HG02973 (cell line): Measurements from ENCODE around the gene ADAM19.
"Not testable (repeated sequence)": the region's sequence is repeated elsewhere in the genome, so short reads cannot be mapped to it uniquely, and the experiment has no call there.

Source experiments
- ATAC-seq: cut with Tn5 transposase; IDR thresholded peaks from one replicate; pipeline ENCODE4 v1.9.1; 2021; ENCODE audit warnings: moderate library complexity; ENCODE audit not compliant: unreplicated experiment

ADAM19 gene

GRCh38 chr5:157487358-157487757, 88.2 kb downstream of the ADAM19 start:
- peak; percentile 45 for ATAC-seq

GRCh38 chr5:157486861-157487260, 88.7 kb downstream of the ADAM19 start:
- ATAC-seq = peak; percentile 44

GRCh38 chr5:157486221-157486681, 89.3 kb downstream of the ADAM19 start:
- peak; percentile 37 for ATAC-seq

DNA sequence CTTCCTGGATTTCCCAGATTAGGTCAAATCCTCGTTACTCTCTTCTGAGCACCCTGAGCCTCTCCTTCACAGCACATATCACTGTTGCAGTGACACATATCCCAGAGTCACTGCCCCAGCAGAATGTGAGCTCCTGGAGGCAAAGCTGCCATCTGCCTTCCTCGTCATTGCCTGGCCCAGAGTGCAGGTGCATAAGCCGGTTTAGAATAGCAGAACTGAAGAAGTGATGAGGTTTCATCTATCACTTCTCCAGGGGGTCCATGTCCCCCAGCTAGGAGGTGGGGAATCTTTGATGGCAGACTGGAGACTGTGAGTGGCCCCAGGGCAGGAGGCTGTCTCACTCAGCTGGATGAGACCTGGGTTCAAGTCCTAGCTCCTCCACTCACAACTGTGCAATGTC, 89.8 kb downstream of the ADAM19 start:
- ATAC-seq = no peak

DNA sequence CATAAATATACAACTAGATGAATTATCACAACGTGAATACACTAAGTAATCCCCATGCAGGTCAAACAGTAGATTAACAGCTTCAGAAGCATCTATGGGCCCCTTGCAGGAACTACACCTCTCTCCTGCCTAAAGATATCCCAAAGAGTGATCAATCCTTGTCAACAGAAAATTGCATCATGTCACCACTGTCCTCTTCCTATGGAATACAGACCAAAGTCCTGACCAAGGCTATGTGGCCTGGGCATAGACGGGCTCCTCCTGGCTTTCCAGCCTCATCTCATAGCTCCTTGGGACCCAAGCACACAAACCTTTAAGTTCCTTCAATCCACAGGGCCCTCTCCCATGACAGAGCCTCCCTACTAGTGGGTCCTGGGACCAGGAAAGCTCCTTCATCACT, 90.2 kb downstream of the ADAM19 start:
- no peak for ATAC-seq

- no peak for ATAC-seq
Observed at GRCh38 chr5:157484768-157485167, 90.8 kb downstream of the ADAM19 start.

DNA sequence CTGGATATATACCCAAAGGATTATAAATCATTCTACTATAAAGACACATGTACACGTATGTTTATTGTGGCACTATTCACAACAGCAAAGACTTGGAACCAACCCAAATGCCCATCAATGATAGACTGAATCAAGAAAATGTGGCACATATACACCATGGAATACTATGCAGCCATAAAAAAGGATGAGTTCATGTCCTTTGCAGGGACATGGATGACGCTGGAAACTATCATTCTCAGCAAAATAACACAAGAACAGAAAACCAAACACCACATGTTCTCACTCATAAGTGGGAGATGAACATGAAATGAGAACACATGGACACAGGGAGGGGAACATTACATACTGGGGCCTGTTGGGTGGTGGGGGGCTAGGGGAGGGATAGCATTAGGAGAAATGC, 92.9 kb downstream of the ADAM19 start:
- not testable (repeated sequence) for ATAC-seq

DNA sequence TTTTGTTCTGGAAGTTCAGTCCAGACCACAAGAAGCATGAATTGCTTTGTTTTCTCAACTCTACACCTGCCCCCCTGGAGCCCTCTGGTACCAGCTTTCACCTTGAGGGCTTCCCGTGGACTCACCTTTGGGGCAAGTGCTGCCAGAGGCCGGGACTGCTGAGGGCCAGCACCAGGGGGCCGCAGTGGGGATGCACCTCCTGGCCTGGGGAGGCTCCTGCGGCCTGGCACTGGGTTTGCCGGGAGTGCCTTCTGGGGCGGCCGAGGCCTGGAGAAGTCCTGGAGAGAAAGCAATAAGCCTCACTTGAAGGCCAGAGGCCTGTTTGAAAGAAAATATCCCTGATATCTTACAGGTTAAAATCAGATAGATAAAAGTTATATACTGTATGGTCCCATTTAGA, 93.9 kb downstream of the ADAM19 start:
- ATAC-seq = no peak

DNA sequence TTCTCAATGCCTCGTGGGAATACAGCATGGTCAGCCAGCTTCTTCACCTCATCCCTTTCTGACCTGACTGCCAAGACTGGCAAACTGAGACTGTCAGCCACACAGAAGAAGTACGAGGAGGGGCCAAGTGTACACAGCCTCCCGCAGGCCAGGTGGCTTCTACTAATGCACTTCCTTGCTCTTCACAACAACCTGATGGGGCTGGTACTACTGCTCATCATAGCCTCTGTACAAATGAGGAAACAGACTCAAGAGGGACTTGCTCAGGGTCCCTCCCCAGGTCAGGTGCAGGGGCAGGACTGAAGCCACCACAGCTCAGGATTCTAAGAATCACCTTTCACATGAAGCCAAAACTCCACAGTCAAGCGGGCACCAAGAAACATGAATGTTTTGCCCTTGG, 94.3 kb downstream of the ADAM19 start:
- ATAC-seq = no peak

DNA sequence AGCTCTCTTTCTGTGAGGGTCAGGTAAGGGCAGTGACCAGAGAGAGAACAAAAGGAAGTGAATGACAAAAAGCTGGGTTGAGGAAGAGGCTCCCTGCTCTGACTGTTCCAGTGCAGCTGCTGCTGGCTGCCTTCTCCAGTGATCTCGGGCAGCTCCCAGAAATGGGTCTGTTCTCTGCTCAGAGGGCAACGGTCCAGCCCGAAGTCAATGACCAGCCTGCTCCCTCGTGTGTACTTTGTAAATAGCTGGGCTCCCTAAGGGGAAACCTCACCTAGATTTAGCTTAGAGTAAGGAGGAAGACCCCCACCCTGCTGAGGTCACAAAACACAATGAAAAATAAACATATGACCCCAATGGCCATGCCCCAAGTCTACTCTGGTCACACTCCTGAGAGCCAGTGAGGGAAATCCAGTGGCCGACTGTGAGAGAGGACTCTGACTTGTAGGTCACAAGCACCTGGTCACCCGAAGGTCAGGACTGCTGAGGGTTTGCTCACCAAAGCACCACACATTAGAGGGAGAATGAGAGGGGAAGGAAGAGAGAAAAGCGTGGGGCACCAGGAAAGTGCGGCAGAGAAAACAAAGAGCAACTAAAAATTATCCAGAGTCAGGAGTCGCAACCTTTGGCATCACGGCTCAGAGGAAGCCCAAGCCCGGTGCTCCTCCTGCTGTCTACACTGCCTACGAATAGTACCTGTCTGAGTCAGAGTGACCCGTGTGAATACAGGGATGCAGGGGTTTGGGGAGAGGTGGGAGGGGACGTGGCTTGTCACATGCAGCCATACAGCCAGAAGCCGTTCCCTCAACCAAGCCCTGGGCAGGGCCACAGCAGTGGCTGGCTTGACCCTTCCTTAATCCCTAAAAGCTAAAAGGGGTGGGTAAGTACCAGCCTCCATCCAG, 95.7 kb downstream of the ADAM19 start:
- ATAC-seq = no peak

DNA sequence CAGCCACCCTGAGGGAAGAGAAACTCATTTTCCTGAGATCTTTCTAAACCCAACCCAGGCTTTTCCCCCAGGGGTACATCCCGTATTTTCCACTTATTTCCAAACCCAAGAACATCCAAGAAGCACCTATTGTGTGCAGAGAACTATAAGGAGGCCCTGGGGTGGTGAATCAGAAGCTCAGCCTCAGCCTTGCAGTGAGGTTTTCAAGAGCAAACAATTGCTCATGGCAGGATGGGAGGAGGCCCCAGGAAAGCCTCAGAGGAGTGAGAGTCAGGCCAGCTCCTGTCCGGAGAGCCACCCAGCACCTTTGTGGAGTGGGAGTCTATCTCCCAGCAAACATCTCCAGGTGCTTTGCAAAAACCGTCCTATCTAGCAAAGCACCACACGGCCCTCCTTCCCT, 96.4 kb downstream of the ADAM19 start:
- no peak for ATAC-seq

- no peak for ATAC-seq
Observed at GRCh38 chr5:157478726-157479125, 96.8 kb downstream of the ADAM19 start.

- no peak for ATAC-seq
Observed at GRCh38 chr5:157477814-157478494, 97.6 kb downstream of the ADAM19 start.

- ATAC-seq = no peak
Observed at GRCh38 chr5:157476702-157477408, 98.7 kb downstream of the ADAM19 start.

GRCh38 chr5:157475432-157475831, 100.1 kb downstream of the ADAM19 start:
- ATAC-seq = no peak

GRCh38 chr5:157473383-157474320, 101.9 kb downstream of the ADAM19 start:
- no peak for ATAC-seq

DNA sequence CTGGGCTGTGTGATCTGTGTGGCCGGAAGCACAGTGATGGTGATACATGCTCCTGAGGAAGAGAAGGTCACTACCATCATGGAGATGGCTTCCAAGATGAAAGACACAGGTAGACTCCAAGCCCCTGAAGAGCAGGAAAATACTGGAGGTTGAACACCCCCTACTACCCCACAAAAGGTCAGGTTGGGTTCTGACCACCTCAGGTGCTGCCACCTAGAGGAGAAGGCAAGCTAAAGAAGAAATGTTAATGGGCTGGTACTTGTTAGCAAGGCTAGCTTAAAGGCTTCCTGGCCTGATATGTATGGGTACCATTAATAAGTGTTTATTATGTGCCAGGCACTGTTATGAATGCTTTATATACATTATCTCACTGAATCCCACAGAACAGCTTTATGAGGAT, 103.9 kb downstream of the ADAM19 start:
- peak; percentile 50 for ATAC-seq

GRCh38 chr5:157470631-157471030, 104.9 kb downstream of the ADAM19 start:
- ATAC-seq = no peak

DNA sequence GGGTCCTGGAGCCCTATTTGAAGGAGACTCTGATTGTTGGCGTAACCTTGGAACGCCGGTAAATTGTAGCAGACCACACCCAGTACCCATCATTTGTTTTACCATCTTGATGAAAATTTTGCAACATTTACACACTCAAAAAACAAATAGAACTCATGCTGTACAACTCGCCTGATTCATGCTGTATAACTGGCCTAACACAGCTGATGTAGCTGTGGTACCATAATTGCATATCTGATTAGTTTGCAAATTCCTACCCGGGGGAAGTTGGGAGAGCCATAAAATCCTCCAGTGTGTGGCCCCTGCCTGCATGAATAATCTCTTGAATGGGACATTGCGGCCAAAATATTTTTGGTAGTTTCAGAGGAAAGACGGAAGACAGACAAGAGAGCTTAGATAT, 105.9 kb downstream of the ADAM19 start:
- ATAC-seq = no peak

- no peak for ATAC-seq
Observed at GRCh38 chr5:157469073-157469472, 106.5 kb downstream of the ADAM19 start.
